ENCODE results near the gene SIX2.

DNA sequence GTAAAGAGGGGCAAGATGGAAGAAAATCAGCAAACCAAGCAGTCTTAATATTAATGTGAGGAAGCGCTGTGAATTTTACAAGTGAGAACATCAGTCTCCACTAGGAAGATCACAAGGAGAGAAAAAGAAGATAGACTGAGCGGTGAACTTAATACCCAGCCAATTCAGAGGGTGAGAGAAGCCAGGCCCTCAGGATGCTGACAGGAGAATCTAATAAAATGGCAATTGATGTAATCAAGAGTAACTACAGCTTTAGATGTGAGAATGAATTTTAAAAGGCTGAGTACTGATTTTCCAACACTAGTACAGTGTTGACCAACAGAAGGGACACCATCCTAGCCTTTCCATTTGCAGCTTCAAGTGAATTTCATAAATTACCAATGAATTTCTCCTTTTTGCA is 35.7 kb upstream of the SIX2 start:
- no peak for TF ChIP-seq POLR2A (IDR thresholded peaks at IDR 0.05)
- TF ChIP-seq, protein P1, sequence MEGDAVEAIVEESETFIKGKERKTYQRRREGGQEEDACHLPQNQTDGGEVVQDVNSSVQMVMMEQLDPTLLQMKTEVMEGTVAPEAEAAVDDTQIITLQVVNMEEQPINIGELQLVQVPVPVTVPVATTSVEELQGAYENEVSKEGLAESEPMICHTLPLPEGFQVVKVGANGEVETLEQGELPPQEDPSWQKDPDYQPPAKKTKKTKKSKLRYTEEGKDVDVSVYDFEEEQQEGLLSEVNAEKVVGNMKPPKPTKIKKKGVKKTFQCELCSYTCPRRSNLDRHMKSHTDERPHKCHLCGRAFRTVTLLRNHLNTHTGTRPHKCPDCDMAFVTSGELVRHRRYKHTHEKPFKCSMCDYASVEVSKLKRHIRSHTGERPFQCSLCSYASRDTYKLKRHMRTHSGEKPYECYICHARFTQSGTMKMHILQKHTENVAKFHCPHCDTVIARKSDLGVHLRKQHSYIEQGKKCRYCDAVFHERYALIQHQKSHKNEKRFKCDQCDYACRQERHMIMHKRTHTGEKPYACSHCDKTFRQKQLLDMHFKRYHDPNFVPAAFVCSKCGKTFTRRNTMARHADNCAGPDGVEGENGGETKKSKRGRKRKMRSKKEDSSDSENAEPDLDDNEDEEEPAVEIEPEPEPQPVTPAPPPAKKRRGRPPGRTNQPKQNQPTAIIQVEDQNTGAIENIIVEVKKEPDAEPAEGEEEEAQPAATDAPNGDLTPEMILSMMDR (IDR thresholded peaks at IDR 0.05) = no peak
- no peak for TF ChIP-seq POLR2AphosphoS5 (IDR thresholded peaks at IDR 0.05)
